Right cardiac atrium (tissue), 5 donors: ENCODE data around the gene DIP2B. TPM values are rescaled to one million over a fixed set of nuclear protein-coding genes. Genes with fewer than 3 reads are reported as not detected.

Source experiments
- ATAC-seq, 2 donors: fragments of 200-7000 bp; cut with Tn5 transposase; one replicate each; pipeline versions ENCODE4 v1.8.0 to v1.9.1; 2020; ENCODE audit warnings: moderate library complexity in 2 of 2, mild to moderate bottlenecking in 1 of 2
- DNase-seq, 3 donors: peaks; one replicate each; pipeline ENCODE4 v3.0.0-alpha.2; 2020
- H3K27ac ChIP-seq: one replicate; pipeline ENCODE4 v1.5.1; 2013; ENCODE audit warnings: mild to moderate bottlenecking, low read length, control low read depth, moderate library complexity
- H3K27me3 ChIP-seq: one replicate; pipeline ENCODE4 v1.6.1; 2013; ENCODE audit not compliant: control insufficient read depth, insufficient read depth
- H3K4me1 ChIP-seq: one replicate; pipeline ENCODE4 v1.6.1; 2013; ENCODE audit warnings: low read length; ENCODE audit not compliant: control insufficient read depth, insufficient read depth
- H3K4me3 ChIP-seq: one replicate; pipeline ENCODE4 v1.5.1; 2013; ENCODE audit warnings: low read length, control low read depth
- H3K9me3 ChIP-seq: one replicate; pipeline ENCODE4 v1.6.1; 2013; ENCODE audit warnings: low read length; ENCODE audit not compliant: control insufficient read depth
- WGBS: extraction: QIAGEN DNeasy Blood & Tissue Kit; methylation state at CpG from one replicate; pipeline ENCODE4 v1.1.7; 2013; 5-methylcytosine and 5-hydroxymethylcytosine counted together
- intact Hi-C, 4 donors: fragments of 100-400 bp; cut with DNase I; formaldehyde crosslinking; loops; one replicate each; pipeline versions ENCODE4 v1.11.0 to v1.14.0; 2022 to 2023
- polyA plus RNA-seq: library from polyadenylated mRNA; stranded (reverse); fragments of 200-250 nt; gene quantifications from one replicate; pipeline ENCODE4 v1.2.3, GENCODE V29; 2013
- total RNA-seq, 4 donors: library from RNA; stranded (reverse); fragmentation: NEBNext Ultra II Directional; extraction: Animal tissue kit (Norgen Biotek cat#: 25700); gene quantifications; one replicate each; pipeline ENCODE4 v1.2.1, GENCODE V29; 2021
- donor health status: healthy with polysubstance abuse.
- donor health status: DM: no; HTN: yes; CAD: no.
- donor health status: DM: no; HTN: no; CAD: no.
- donor health status: DM: no; HTN: yes; CAD: no; lungs with severe emphysema.
- donor health status: DM: yes; HTN: yes; CAD: no.

DIP2B gene
- total and polyA plus RNA-seq, 5 donors, result 3.8 to 16.8 (median 11.8) TPM

- peak overlapping the region; percentile 73 for H3K4me3 ChIP-seq
- WGBS, result 12% methylated on average over 2 of the region's 2 CpGs
- ATAC-seq, result no peak
- H3K27me3 ChIP-seq, result no peaks in the 10 kb centered on the region
- no peaks in the 10 kb centered on the region for H3K9me3 ChIP-seq
- peaks cover 7% of the 10 kb centered on the region for H3K4me1 ChIP-seq
- intact Hi-C loops, result loop anchor here in 2 of 4 donors (5.0 to 10.0 kb wide), 2 partner anchors 130 to 228 kb away; no protein-coding TSS in a partner anchor
- no peak overlapping the region for H3K27ac ChIP-seq
- DNase-seq, result no peak
Observed at GRCh38 chr12:50506753-50507473, 2.1 kb downstream of the DIP2B start.

- intact Hi-C loops, result loop anchor here in 2 of 4 donors (5.0 to 10.0 kb wide), 2 partner anchors 130 to 227 kb away; no protein-coding TSS in a partner anchor
- Histone ChIP-seq H3K4me1 (peaks cover 7% of the 10 kb centered on the region), H3K27ac (no peak overlapping the region)
Observed at GRCh38 chr12:50507474-50507838, 2.7 kb downstream of the DIP2B start.

GRCh38 chr12:50507930-50508329, 3.1 kb downstream of the DIP2B start:
- 57% methylated on average over 2 of the region's 2 CpGs for WGBS
- Histone ChIP-seq H3K27ac (no peak overlapping the region), H3K4me1 (peaks cover 7% of the 10 kb centered on the region), H3K4me3 (no peak overlapping the region), H3K9me3 (no peaks in the 10 kb centered on the region), H3K27me3 (no peaks in the 10 kb centered on the region)
- intact Hi-C loops, result loop anchor here in 2 of 4 donors (5.0 to 10.0 kb wide), 2 partner anchors 129 to 227 kb away; no protein-coding TSS in a partner anchor
- no peak for DNase-seq
- ATAC-seq, result no peak

More at GRCh38 chr12:50507474-50507838, 2.7 kb downstream of the DIP2B start:
- DNase-seq, result no peak
- WGBS, result 83% methylated on average over 11 of the region's 11 CpGs
- Histone ChIP-seq H3K27me3 (no peaks in the 10 kb centered on the region), H3K9me3 (no peaks in the 10 kb centered on the region), H3K4me3 (no peak overlapping the region)
- ATAC-seq, result no peak

DNA sequence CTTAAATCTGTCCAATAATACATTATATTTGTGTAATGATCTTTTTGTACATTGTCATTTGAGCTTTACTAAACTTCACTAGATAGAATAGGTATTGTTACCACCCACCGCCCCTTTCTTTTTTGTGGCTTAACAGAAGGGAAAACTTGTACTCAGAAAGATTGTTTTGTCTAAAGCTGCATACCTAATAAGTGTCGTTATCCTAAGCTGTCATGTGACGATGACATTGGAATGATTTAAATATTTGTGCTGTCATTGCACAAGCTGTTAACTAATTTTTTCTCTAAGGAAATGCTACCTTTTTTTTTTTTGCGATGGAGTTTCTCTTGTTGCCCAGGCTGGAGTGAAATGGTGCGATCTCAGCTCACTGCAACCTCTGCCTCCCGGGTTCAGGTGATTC, 3.6 kb downstream of the DIP2B start:
- intact Hi-C loops, result loop anchor here in 2 of 4 donors (5.0 to 10.0 kb wide), 2 partner anchors 129 to 226 kb away; no protein-coding TSS in a partner anchor

DNA sequence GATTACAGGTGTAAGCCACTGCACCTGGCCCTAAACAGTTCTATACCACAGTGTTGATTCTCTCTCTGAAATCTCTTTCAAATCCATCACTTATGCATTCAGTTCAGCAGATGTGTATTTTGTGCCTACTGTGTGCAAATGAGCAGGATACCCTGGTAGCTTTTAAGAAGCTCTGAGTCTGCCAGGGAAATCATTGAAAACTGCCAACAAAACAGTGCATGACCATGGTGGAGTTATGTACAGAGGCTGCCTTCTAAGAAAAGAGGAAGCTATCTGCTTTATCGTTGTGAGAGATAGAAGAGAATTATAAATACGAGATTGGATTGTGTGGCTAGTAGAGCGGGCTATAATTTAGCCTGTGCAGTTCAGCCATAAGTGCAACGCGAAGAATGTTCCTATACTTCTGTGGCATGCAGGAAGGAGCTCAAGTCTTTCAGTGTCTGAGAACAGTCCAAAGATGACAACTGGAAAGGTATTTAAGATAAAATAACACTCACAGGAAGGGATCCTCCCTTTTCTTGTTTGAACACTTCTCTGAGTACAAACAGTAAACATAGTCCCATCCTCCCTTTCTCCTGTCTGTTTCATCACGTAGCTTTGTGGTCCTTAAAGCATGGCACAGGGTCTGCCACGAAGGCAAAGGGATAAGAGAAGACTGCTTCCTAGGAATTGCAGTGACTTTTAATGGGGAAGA, 4.3 kb downstream of the DIP2B start:
- H3K27me3 ChIP-seq, result no peaks in the 10 kb centered on the region
- H3K9me3 ChIP-seq, result no peaks in the 10 kb centered on the region
- ATAC-seq (no peak), DNase-seq (no peak)
- intact Hi-C loops, result loop anchor here in 2 of 4 donors (5.0 to 10.0 kb wide), 2 partner anchors 128 to 226 kb away; no protein-coding TSS in a partner anchor
- 43% methylated on average over 7 of the region's 7 CpGs for WGBS
- no peak overlapping the region for H3K27ac ChIP-seq
- no peak overlapping the region for H3K4me3 ChIP-seq
- H3K4me1 ChIP-seq, result peaks cover 7% of the 10 kb centered on the region

More for the DNA sequence above, 3.6 kb downstream of the DIP2B start:
- ATAC-seq (no peak), DNase-seq (no peak)
- Histone ChIP-seq H3K9me3 (no peaks in the 10 kb centered on the region), H3K27ac (no peak overlapping the region), H3K4me3 (no peak overlapping the region), H3K4me1 (peaks cover 7% of the 10 kb centered on the region), H3K27me3 (no peaks in the 10 kb centered on the region)
- WGBS, result 70% methylated on average over 6 of the region's 6 CpGs

DNA sequence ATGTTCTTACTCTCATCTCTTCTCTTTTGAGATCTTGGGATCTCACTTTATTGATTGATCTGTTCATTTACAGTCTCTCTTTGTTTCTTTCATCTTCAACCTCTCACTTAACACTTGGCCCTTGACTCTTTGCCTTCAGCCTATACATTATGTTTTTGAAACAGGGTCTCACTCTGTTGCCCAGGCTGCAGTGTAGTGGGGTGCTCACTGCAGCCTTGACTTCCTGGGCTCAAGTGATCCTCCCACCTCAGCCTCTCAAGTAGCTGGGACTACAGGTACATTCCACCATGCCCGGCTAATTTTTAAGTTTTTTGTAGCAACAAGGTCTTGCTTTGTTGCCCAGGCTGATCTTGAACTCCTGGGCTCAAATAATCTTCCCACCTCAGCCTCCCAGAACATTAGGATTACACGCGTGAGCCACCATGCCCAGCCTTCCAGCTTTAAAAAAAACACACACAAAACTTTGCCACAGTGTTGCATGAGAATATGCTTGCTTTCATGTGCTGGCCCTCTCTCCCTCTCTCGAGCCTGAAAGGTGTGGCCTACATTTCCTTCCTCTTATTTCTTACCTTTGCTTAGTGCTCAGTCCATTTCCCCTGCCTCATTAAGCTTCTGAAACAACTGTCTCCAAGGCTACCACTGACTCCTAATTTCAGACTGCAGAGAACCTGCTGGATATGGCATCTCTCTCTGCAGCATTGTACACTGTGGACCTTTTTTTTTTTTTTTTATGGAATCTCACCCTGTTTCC, 9.9 kb downstream of the DIP2B start:
- Histone ChIP-seq H3K4me1 (peaks cover 7% of the 10 kb centered on the region), H3K9me3 (no peaks in the 10 kb centered on the region), H3K4me3 (no peak overlapping the region), H3K27ac (no peak overlapping the region), H3K27me3 (no peaks in the 10 kb centered on the region)
- DNase-seq (no peak), ATAC-seq (no peak)
- intact Hi-C loops, result no loop called here
- 83% methylated on average over 4 of the region's 4 CpGs for WGBS

GRCh38 chr12:50515587-50515986, 10.8 kb downstream of the DIP2B start:
- intact Hi-C loops, result no loop called here
- H3K4me1 ChIP-seq, result peaks cover 7% of the 10 kb centered on the region
- no peak overlapping the region for H3K4me3 ChIP-seq
- 52% methylated on average over 2 of the region's 2 CpGs for WGBS
- H3K27ac ChIP-seq, result no peak overlapping the region
- no peak for DNase-seq
- no peaks in the 10 kb centered on the region for H3K27me3 ChIP-seq
- peak in 1 of 2 donors; percentile 32 for ATAC-seq
- H3K9me3 ChIP-seq, result no peaks in the 10 kb centered on the region

GRCh38 chr12:50517421-50518048, 12.8 kb downstream of the DIP2B start:
- peaks cover 7% of the 10 kb centered on the region for H3K4me1 ChIP-seq
- ATAC-seq (peak; percentile 53 to 54), DNase-seq (no peak)
- intact Hi-C loops, result no loop called here
- no peak overlapping the region for H3K4me3 ChIP-seq
- H3K9me3 ChIP-seq, result no peaks in the 10 kb centered on the region
- WGBS, result 36% methylated on average over 3 of the region's 3 CpGs
- no peak overlapping the region for H3K27ac ChIP-seq
- H3K27me3 ChIP-seq, result no peaks in the 10 kb centered on the region

DNA sequence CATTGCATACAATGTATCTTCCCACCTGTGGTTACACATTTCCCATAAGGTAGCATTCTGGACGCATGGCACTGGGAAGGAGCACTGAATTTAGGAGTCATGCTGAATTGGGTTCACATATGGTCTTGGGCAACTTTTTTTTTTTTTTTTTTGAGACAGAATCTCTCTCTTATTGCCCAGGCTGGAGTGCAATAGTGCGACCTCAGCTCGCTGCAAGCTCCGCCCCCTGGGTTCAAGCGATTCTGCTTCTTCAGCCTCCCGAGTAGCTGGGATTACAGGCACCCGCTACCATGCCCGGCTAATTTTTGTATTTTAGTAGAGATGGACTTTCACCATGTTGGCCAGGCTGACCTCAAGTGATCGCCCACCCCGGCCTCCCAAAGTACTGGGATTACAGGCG, 13.3 kb downstream of the DIP2B start:
- 90% methylated on average over 11 of the region's 11 CpGs for WGBS
- H3K4me3 ChIP-seq, result no peak overlapping the region
- H3K27me3 ChIP-seq, result no peaks in the 10 kb centered on the region
- no peak for DNase-seq
- intact Hi-C loops, result no loop called here
- no peak overlapping the region for H3K27ac ChIP-seq
- no peak for ATAC-seq
- no peaks in the 10 kb centered on the region for H3K9me3 ChIP-seq
- H3K4me1 ChIP-seq, result peaks cover 7% of the 10 kb centered on the region

GRCh38 chr12:50519353-50519752, 14.6 kb downstream of the DIP2B start:
- DNase-seq (no peak), ATAC-seq (no peak)
- Histone ChIP-seq H3K27me3 (no peaks in the 10 kb centered on the region), H3K4me1 (peaks cover 7% of the 10 kb centered on the region), H3K27ac (no peak overlapping the region), H3K9me3 (no peaks in the 10 kb centered on the region), H3K4me3 (no peak overlapping the region)
- WGBS, result 94% methylated on average over 1 of the region's 1 CpG
- intact Hi-C loops, result no loop called here
